ENCODE results near the gene LCN15.
A peak's percentile ranks its signal among the peaks of the same experiment; 100 is the strongest.
"Not testable (repeated sequence)": the region's sequence is repeated elsewhere in the genome, so short reads cannot be mapped to it uniquely, and the experiment has no call there.

The LCN15 gene

DNA sequence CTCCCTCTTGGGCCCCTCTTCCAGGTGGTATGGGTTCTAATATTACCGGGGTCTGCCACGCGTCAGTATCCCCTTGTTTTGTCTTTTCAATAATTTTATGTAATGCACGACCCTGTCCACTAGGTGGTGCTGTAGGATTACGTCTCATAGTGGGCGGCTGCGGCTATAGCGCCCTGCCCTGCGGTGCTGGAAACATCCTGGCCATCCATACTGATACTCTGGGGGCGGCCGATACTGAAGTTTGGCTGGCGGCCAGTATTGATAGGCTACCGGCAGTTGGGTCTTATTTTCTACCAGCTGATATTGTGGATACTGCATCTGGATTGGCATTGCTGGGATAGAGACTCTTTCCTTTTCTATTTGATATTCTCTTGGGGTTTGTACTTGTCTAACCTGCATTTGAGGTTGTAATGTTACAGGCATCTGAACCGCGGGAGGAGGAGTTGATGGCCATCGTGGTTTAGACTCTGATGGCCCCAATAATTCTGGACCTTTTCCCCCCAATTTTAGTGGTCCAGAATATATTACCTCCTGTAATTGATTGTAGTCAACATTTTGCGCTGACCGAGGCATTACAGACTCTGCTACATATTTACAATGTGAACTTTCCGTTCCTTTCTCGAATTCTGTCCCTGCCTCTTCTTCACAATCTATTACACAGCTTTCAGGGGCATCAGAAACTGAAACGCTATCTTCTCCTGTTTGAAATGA is 23.5 kb upstream of the LCN15 start:
- no peak for DNase-seq (ENCODE audit: low read depth)
- H3K4me3 ChIP-seq (ENCODE audit: low read depth, low read length) = no peak overlapping the region
- in situ Hi-C loops (cut with HindIII; ENCODE audit: low sequenced_read_pairs) = loop anchor here (25.0 kb wide), 1 partner anchor 249 kb away; the partner anchor contains the start of genes ABCA2, FUT7 and NPDC1
- peak; percentile 69 for TF ChIP-seq CTCF (IDR thresholded peaks at IDR 0.05; ENCODE audit: low read depth, low read length, missing control alignments)

- H3K4me3 ChIP-seq (ENCODE audit: low read depth, low read length); DNase-seq (ENCODE audit: low read depth): not testable (repeated sequence)
- in situ Hi-C loops (cut with HindIII; ENCODE audit: low sequenced_read_pairs) = loop anchor here (25.0 kb wide), 1 partner anchor 250 kb away; the partner anchor contains the start of genes ABCA2, FUT7 and NPDC1
Observed at GRCh38 chr9:136786983-136787382, 22.7 kb upstream of the LCN15 start.

DNA sequence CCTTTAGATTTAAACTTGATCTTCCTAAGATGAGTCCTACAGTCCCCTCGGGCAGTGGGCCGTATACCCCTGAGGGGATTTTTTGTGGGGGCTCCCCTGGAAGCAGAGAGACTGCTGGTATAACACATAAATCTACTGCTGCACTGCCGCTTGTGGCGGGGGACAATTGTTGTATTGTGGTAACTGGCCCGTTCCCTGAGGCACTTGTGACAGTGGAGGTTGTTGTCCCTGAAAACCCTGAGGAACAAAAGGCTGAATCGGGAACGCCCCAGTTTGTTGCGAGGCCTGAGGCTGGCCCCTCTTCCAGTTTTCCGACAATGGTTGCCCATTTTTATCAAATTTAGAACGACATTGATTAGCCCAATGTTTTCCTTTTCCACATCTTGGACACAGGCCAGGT is 22.1 kb upstream of the LCN15 start:
- TF ChIP-seq CTCF (IDR thresholded peaks at IDR 0.05; ENCODE audit: low read depth, low read length, missing control alignments) = no peak
- no peak for DNase-seq (ENCODE audit: low read depth)
- in situ Hi-C loops (cut with HindIII; ENCODE audit: low sequenced_read_pairs) = loop anchor here (25.0 kb wide), 1 partner anchor 251 kb away; the partner anchor contains the start of genes ABCA2, FUT7 and NPDC1
- no peak overlapping the region for H3K4me3 ChIP-seq (ENCODE audit: low read depth, low read length)

- DNase-seq (ENCODE audit: low read depth); H3K4me3 ChIP-seq (ENCODE audit: low read depth, low read length): not testable (repeated sequence)
- in situ Hi-C loops (cut with HindIII; ENCODE audit: low sequenced_read_pairs) = loop anchor here (25.0 kb wide), 1 partner anchor 252 kb away; the partner anchor contains the start of genes ABCA2, FUT7 and NPDC1
Observed at GRCh38 chr9:136785565-136786355, 21.4 kb upstream of the LCN15 start.

DNA sequence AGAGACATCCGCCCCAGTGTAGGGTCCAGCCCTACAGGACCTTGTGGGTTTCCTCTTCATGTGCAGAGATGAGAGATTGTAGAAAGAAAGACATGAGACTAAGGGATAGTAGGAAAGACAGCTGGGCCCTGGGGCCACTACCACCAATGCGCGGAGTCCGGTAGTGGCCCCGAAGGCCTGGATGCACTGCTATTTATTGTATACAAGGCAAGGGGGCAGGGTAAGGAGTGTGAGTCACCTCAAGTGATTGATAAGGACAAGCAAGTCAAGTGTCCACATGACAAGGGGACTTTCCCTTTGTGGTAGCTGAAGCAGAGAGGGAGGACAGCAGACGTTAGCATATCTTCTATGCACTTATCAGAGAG is 20.7 kb upstream of the LCN15 start:
- in situ Hi-C loops (cut with HindIII; ENCODE audit: low sequenced_read_pairs) = loop anchor here (25.0 kb wide), 1 partner anchor 252 kb away; the partner anchor contains the start of genes ABCA2, FUT7 and NPDC1
- no peak for DNase-seq (ENCODE audit: low read depth)
- no peak overlapping the region for H3K4me3 ChIP-seq (ENCODE audit: low read depth, low read length)
- TF ChIP-seq CTCF (IDR thresholded peaks at IDR 0.05; ENCODE audit: low read depth, low read length, missing control alignments) = no peak

- no peak for DNase-seq (ENCODE audit: low read depth)
- in situ Hi-C loops (cut with HindIII; ENCODE audit: low sequenced_read_pairs) = loop anchor here (25.0 kb wide), 1 partner anchor 253 kb away; the partner anchor contains the start of genes ABCA2, FUT7 and NPDC1
- peak; percentile 11 for TF ChIP-seq CTCF (IDR thresholded peaks at IDR 0.05; ENCODE audit: low read depth, low read length, missing control alignments)
- H3K4me3 ChIP-seq (ENCODE audit: low read depth, low read length) = no peak overlapping the region
Observed at GRCh38 chr9:136784249-136784996, 20.1 kb upstream of the LCN15 start.

- DNase-seq (ENCODE audit: low read depth) = no peak
- no peak overlapping the region for H3K4me3 ChIP-seq (ENCODE audit: low read depth, low read length)
- no peak for TF ChIP-seq CTCF (IDR thresholded peaks at IDR 0.05; ENCODE audit: low read depth, low read length, missing control alignments)
- in situ Hi-C loops (cut with HindIII; ENCODE audit: low sequenced_read_pairs) = loop anchor here (25.0 kb wide), 1 partner anchor 255 kb away; the partner anchor contains the start of genes ABCA2, FUT7 and NPDC1
Observed at GRCh38 chr9:136782452-136782851, 18.1 kb upstream of the LCN15 start.

All from astrocyte of the cerebellum (primary cell).